Neural crest cell (in vitro differentiated cells): ENCODE measurements around the gene BCORL1. TPM values are rescaled to one million over a fixed set of nuclear protein-coding genes. Genes with fewer than 3 reads are reported as not detected.

ENCODE experiments used
- DNase-seq: peaks from one replicate; pipeline ENCODE4 v3.0.0; 2021; ENCODE audit warnings: low read depth, mixed read lengths, low spot score
- H3K27ac Mint-ChIP-seq: one replicate; pipeline ENCODE4 v1.8.0; 2021; ENCODE audit warnings: mild to moderate bottlenecking, mixed read lengths; ENCODE audit not compliant: unreplicated experiment
- H3K27me3 Mint-ChIP-seq: 2 replicates; pipeline ENCODE4 v1.8.0; 2021; ENCODE audit warnings: low read depth, mild to moderate bottlenecking, mixed read lengths
- H3K36me3 Mint-ChIP-seq: 2 replicates; pipeline ENCODE4 v1.8.0; 2021; ENCODE audit warnings: low read depth, mild to moderate bottlenecking, mixed read lengths
- H3K4me1 Mint-ChIP-seq: 2 replicates; pipeline ENCODE4 v1.8.0; 2021; ENCODE audit warnings: mixed read lengths
- H3K4me3 Mint-ChIP-seq: one replicate; pipeline ENCODE4 v1.8.0; 2021; ENCODE audit warnings: mild to moderate bottlenecking, mixed read lengths
- H3K9me3 Mint-ChIP-seq: 2 replicates; pipeline ENCODE4 v1.8.0; 2021; ENCODE audit warnings: mixed read lengths
- CTCF ChIP-seq: fragments of 200-600 bp; sonication (generic); conservative IDR thresholded peaks from 2 replicates; pipeline ENCODE4 v1.5.0; 2021; ENCODE audit warnings: antibody characterized with exemption, mild to moderate bottlenecking
- total RNA-seq: library from RNA; stranded (reverse); gene quantifications from 2 replicates; pipeline ENCODE4 v1.2.1, GENCODE V29; 2021

The BCORL1 gene
- total RNA-seq, 1 donor from 2014 or later: 46.2 TPM

- H3K27ac Mint-ChIP-seq: no peak overlapping the region
- no peaks in the 10 kb centered on the region for H3K4me1 Mint-ChIP-seq
- no peaks in the 10 kb centered on the region for H3K27me3 Mint-ChIP-seq
- H3K36me3 Mint-ChIP-seq: peaks cover 22% of the 10 kb centered on the region
- no peak for DNase-seq
- TF ChIP-seq CTCF: no peak
- peaks cover 5% of the 10 kb centered on the region for H3K9me3 Mint-ChIP-seq
- no peak overlapping the region for H3K4me3 Mint-ChIP-seq
Measured at GRCh38 chrX:130049821-130050220, 67.4 kb downstream of the BCORL1 start.

- Mint-ChIP-seq H3K27me3 (no peaks in the 10 kb centered on the region), H3K27ac (no peak overlapping the region), H3K9me3 (peaks cover 5% of the 10 kb centered on the region), H3K4me3 (no peak overlapping the region), H3K4me1 (no peaks in the 10 kb centered on the region), H3K36me3 (peaks cover 22% of the 10 kb centered on the region)
- no peak for TF ChIP-seq CTCF
- DNase-seq: no peak
Measured at GRCh38 chrX:130051176-130051845, 68.9 kb downstream of the BCORL1 start.

DNA sequence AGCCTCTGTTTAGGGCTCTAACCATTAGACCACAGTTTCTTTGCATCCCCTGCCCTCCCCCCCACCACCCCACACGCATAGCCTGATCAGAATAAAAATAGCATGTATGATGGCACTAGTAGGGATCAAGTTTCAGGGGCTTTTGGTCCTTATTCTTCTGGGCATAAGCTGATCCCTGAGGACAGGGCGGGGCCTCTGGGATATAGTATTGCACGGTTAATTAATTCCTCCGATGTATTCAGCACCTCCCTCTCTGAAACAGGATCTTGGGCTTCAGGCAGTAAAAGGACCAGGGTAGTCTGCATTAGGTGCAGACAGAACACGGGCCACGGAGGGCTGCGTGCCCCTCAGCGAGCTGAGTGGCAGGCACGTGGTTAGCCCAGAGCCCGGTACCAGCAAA, 70.8 kb downstream of the BCORL1 start:
- no peak for DNase-seq
- H3K27ac Mint-ChIP-seq: no peak overlapping the region
- H3K4me3 Mint-ChIP-seq: no peak overlapping the region
- no peaks in the 10 kb centered on the region for H3K4me1 Mint-ChIP-seq
- H3K9me3 Mint-ChIP-seq: peaks cover 3% of the 10 kb centered on the region
- TF ChIP-seq CTCF: no peak
- H3K36me3 Mint-ChIP-seq: peaks cover 13% of the 10 kb centered on the region
- no peaks in the 10 kb centered on the region for H3K27me3 Mint-ChIP-seq

DNA sequence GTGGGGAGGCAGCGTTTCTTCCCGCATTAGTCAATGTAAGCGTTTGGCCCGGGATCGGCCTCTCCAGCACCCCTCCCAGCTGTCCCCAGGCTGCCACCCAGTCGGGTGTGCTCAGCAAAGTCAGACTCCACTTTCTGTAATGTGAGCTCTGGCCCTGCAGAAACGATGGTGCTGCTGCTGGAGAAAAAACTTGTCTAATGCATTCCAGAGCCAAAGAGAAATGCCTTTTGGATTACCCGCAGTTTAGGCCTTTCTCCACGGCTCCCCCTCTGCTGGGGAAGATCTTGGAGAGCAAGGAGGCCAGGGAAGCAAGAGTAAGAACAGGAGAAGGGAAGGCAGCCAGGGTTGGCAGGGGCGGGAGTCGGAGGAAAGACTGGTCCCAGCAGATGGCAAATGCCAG, 72.7 kb downstream of the BCORL1 start:
- Mint-ChIP-seq H3K4me1 (peaks cover 4% of the 10 kb centered on the region), H3K36me3 (peaks cover 9% of the 10 kb centered on the region), H3K27me3 (peaks cover 4% of the 10 kb centered on the region), H3K9me3 (peaks cover 3% of the 10 kb centered on the region), H3K4me3 (no peak overlapping the region), H3K27ac (no peak overlapping the region)
- DNase-seq: no peak
- TF ChIP-seq CTCF: no peak

DNA sequence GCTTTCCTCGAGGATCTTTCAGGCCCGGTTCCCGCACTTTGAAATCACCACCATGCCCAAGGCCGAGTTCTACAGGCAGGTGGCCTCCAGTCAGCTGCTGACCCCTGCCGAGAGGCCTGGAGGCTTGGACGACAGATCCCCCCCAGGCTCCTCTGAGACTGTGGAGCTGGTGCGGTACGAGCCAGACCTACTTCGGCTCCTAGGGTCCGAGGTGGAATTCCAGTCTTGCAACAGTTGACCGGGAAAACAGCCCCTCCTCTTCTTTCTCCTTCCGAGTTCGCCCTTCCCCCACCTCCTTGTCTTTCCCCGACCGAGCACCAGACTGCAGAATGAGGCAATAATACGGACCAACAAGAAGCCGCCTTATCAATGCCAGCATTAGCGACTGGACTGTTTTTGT, 73.5 kb downstream of the BCORL1 start:
- no peak overlapping the region for H3K4me3 Mint-ChIP-seq
- H3K4me1 Mint-ChIP-seq: peaks cover 4% of the 10 kb centered on the region
- no peak overlapping the region for H3K27ac Mint-ChIP-seq
- no peak for DNase-seq
- peaks cover 4% of the 10 kb centered on the region for H3K27me3 Mint-ChIP-seq
- peaks cover 9% of the 10 kb centered on the region for H3K36me3 Mint-ChIP-seq
- H3K9me3 Mint-ChIP-seq: peaks cover 3% of the 10 kb centered on the region
- no peak for TF ChIP-seq CTCF
